GM21367 (cell line): ENCODE measurements around the gene ITGAD.

Experiments
- ATAC-seq: cut with Tn5 transposase; IDR thresholded peaks from one replicate; pipeline ENCODE4 v1.9.1; 2021; ENCODE audit not compliant: unreplicated experiment

ITGAD gene

DNA sequence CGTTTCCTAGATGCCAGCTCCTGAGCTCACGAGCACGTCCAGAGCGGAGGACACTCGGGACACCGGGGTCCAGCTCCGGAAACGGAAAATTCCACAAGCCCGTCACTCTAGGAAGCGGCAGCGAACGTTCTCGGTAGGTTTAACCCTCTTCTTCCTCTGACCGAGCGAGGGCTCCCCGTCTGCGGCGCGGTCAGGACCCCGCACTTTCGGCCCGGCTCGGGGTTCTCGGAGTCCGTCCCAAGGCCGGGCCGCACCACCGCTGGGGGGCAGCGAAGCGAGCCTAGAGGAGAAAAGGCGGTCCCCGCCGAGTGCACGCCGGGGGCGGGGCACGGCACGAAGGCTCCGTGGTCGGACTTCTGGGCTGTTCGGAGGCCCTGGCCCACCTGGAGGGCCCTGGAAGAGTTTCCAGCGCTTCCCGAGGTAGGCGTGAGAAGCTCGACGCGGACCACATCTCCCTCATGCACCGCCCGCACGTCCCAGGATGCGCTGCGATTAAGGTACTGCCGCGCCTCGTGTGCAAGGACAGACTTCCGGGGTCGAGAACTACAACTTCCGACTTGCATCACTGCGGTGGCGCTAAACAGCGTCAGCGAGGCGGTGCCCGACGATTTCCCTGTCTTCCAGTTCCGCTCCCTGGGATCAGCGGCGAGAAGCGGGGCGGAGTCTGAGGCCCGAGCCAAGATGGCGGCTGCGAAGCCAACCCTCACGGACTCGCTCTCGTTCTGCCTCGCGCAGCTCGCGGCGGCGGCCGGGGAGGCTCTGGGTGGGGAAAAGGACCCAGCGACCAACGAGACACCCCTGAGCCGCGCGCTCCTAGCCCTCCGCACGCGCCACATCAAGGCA, 65.9 kb downstream of the ITGAD start, which contains the start of gene ARMC5:
Gene ARMC5, plus strand, starts transcription at position 658 of the 843 bp plus-strand sequence. Its CDS starts 24 bp downstream, at position 682.
- peak; percentile 57 for ATAC-seq

DNA sequence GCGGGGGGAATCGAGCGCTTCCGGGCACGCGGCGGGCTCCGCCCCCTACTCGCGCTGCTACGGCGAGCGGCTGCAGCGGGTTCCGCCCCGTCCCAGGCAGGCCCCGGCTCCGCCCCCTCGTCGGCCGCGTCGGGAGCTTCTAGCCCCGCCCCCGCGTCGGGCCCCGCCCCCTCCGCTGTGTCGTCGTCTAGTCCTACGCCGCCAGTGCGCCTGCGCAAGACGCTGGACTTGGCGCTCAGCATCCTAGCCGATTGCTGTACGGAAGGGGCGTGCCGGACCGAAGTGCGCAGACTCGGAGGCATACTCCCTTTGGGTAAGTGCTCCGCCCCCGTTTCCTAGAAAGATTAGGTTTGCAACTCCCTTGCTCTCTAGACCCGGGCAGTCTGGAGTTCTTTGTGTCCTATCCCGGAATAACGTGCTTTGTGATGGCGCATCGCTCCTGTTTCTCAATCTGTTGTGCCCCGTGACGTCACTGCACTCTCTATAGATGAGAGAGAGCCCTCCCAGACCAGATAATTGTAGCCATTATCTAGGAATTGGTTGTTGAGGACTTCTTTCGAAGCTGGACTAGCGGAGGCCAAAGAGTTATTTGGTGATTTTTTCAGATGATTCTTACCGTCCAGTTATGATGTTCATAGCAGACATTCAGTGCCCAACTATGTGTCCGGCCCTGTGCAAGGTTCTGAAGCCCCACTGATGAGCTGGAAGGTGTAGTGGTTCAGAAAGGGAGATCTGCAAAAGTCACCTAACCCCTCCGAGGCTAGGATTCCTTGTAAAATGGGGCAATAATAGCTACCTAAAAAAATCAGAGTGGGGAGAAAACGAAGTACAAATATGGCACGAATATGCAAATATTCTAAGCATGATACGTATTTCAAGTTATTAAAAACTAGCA, 66.8 kb downstream of the ITGAD start:
- ATAC-seq = peak; percentile 63

DNA sequence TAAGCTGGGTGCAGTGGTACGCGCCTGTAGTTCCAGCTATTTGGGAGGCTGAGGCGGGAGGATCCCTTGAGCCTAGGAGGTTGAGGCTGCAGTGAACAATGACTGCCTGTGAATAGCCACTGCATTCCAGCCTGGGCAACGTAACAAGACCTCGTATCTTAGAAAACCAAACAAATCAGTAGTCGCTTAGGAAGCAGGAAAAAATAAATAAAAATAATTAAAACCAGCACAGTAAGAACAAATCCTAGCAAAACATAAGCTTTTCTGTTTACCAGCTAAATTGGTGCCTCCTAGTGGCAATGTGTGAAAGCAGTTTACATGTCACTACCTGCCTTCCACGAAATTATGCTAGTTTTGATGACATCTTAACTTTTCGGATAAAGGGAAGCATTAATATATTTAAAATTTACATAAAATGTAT, 67.5 kb downstream of the ITGAD start:
- no peak for ATAC-seq

DNA sequence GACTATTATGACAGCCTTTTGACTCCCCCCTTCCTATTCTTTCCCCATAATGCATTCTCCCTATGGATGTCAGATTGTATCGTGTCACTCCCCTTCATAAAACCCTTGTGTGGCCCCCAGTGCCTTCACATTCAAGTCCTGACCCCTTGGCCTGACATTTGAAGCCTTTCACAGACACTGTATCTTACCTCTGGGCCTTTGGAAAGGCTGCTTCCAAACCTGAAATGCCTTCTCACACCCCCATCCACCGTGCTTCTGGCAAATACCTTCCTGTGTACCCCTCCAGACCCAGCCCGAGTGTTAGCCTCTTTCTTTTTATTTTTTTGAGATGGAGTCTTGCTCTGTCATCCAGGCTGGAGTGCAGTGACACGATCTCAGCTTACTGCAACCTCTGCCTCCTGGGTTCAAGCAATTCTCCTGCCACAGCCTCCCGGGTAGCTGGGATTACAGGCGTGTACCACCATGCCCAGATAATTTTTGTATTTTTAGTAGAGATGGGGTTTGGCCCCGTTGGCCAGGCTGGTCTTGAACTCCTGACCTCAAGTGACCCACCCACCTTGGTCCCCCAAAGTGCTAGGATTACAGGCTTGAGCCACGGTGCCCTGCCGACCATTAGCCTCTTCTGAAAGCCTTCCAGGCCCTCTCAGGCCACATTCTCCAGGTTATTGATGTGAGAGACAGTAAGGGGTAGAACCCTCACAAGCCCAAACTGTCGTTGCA, 68.2 kb downstream of the ITGAD start:
- no peak for ATAC-seq

- no peak for ATAC-seq
Measured at GRCh38 chr16:31461921-31462804, 69.0 kb downstream of the ITGAD start.

- ATAC-seq = no peak
Measured at GRCh38 chr16:31464348-31464769, 71.2 kb downstream of the ITGAD start.

DNA sequence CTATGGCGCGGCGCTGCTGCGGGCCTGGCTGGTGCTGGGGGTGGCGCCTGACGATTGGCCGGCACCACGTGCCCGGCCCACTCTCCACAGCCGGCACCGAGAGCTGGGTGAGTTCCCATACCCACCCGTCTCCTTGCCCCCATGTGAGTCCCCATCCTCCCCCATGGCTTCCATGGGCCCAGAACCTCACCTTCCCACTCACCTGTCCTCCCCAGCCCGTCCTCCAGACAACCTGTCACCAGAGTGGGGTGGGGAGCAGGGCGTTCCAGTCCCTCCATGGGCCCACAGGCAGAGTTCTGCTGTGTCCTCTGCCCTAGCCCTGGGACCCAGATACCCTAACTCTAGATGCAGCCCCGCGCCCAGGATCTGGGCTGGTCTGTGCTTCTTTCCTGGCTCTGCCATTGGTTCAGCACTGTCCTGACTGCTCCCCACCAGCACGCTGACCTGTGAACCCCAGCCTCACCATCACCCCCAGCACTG, 71.7 kb downstream of the ITGAD start:
- no peak for ATAC-seq

DNA sequence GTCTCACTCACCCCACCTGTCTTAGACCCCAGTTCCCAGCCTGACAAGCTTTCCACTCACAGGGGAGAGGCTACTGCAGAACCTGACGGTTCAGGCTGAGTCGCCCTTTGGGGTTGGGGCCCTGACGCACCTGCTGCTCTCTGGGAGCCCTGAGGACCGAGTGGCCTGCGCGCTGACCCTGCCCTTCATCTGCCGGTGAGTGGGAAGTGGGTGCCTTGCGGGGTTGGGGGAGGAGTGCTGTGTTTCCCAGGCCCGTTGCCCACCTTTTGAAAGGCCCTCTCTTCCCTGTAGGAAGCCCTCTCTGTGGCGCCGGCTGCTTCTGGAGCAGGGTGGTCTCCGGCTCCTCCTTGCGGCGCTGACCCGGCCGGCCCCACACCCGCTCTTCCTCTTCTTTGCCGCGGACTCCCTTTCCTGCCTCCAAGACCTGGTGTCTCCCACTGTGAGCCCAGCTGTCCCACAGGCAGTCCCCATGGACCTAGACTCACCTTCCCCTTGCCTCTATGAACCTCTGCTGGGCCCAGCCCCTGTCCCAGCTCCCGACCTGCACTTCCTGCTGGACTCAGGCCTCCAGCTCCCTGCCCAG, 72.7 kb downstream of the ITGAD start:
- ATAC-seq = no peak

- ATAC-seq = no peak
Measured at GRCh38 chr16:31466381-31466841, 73.3 kb downstream of the ITGAD start.

GRCh38 chr16:31467151-31467773, 74.1 kb downstream of the ITGAD start:
- ATAC-seq = no peak

- ATAC-seq = no peak
Measured at GRCh38 chr16:31467858-31468257, 74.7 kb downstream of the ITGAD start.

DNA sequence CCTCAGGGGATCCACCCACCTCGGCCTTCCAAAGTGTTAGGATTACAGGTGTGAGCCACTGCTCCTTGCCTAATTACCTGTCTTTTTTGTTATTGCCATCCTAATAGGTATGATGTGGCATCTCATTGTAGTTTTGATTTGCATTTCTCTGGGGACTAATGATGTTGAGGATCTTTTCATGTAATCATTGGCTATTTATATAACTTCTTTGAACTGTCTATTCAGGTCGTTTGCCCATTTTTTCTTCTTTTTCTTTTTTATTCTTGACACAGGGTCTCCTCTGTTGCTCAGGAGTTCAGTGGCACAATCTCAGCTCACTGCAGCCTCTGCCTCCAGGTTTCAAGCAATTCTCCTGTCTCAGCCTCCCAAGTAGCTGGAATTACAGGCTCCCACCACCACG, 77.5 kb downstream of the ITGAD start:
- no peak for ATAC-seq

GRCh38 chr16:31471241-31471874, 78.2 kb downstream of the ITGAD start:
- ATAC-seq = no peak

- no peak for ATAC-seq
Measured at GRCh38 chr16:31471875-31472708, 79.0 kb downstream of the ITGAD start, which contains the start of gene TGFB1I1. Gene TGFB1I1 (plus strand): TSS chr16:31472152. CDS start chr16:31472189, 37 bp downstream.

- no peak for ATAC-seq
Measured at GRCh38 chr16:31472709-31473203, 79.6 kb downstream of the ITGAD start.

- ATAC-seq = no peak
Measured at GRCh38 chr16:31473264-31473984, 80.3 kb downstream of the ITGAD start.
